PFSK-1 (cell line): ENCODE results near the gene MEGF11.

Experiments
- POLR2AphosphoS5 ChIP-seq: IDR thresholded peaks from 2 replicates; pipeline ENCODE4 v1.6.1; 2012; ENCODE audit warnings: low read depth, mild to moderate bottlenecking, control low read depth, low read length, moderate library complexity
- SIN3A ChIP-seq: IDR thresholded peaks from 2 replicates; pipeline ENCODE4 v1.6.1; 2012; ENCODE audit warnings: mild to moderate bottlenecking, low read length, moderate library complexity, borderline replicate concordance; ENCODE audit not compliant: insufficient read depth
- TAF1 ChIP-seq: IDR thresholded peaks from 2 replicates; pipeline ENCODE4 v1.6.1; 2012; ENCODE audit warnings: low read length, control low read depth, borderline replicate concordance; ENCODE audit not compliant: insufficient read depth
- TF ChIP-seq, protein P1 (sequence below), 2 experiments: IDR thresholded peaks; 2 replicates each; pipeline versions ENCODE4 v1.6.1 to v1.8.0; 2011 to 2012; ENCODE audit warnings: low read depth in 2 of 2, low read length in 2 of 2, control low read depth in 1 of 2, inconsistent platforms in 1 of 2, mild to moderate bottlenecking in 1 of 2, moderate library complexity in 1 of 2; ENCODE audit not compliant: insufficient read depth in 1 of 2

DNA sequence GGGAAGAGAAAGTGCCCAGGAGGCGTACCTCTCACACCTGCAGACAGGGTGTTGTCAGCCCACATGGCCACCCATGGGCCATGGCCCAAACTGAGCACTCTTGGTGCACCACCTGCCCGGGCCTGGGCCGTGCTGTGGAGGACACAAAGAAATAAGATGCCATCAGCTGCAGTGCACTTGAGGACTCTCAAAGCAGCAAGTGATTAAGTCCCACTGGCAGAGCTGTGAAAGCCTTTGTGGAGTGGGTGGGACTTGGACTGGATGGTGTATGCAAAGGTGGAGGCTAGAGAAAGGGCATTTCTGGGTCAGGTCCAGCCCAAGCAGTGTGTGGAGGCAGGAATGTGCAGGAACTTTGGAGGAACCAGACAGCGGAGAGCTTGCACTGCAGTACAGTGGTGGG lies 122.3 kb downstream of the MEGF11 start:
- TF ChIP-seq, protein P1, sequence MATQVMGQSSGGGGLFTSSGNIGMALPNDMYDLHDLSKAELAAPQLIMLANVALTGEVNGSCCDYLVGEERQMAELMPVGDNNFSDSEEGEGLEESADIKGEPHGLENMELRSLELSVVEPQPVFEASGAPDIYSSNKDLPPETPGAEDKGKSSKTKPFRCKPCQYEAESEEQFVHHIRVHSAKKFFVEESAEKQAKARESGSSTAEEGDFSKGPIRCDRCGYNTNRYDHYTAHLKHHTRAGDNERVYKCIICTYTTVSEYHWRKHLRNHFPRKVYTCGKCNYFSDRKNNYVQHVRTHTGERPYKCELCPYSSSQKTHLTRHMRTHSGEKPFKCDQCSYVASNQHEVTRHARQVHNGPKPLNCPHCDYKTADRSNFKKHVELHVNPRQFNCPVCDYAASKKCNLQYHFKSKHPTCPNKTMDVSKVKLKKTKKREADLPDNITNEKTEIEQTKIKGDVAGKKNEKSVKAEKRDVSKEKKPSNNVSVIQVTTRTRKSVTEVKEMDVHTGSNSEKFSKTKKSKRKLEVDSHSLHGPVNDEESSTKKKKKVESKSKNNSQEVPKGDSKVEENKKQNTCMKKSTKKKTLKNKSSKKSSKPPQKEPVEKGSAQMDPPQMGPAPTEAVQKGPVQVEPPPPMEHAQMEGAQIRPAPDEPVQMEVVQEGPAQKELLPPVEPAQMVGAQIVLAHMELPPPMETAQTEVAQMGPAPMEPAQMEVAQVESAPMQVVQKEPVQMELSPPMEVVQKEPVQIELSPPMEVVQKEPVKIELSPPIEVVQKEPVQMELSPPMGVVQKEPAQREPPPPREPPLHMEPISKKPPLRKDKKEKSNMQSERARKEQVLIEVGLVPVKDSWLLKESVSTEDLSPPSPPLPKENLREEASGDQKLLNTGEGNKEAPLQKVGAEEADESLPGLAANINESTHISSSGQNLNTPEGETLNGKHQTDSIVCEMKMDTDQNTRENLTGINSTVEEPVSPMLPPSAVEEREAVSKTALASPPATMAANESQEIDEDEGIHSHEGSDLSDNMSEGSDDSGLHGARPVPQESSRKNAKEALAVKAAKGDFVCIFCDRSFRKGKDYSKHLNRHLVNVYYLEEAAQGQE (IDR thresholded peaks at IDR 0.05; ENCODE audit: insufficient read depth in 1 of 2, low read depth in 2 of 2, low read length in 2 of 2) = no peak
- TF ChIP-seq POLR2AphosphoS5 (no peak), SIN3A (no peak), TAF1 (no peak)
